PC-9 (cell line): ENCODE data around the gene PFKP.

ENCODE experiments used
- CTCF ChIP-seq: fragments of 200-600 bp; sonication (generic); conservative IDR thresholded peaks from 2 replicates; pipeline ENCODE4 v1.6.1; 2017; ENCODE audit warnings: mixed run types, antibody characterized with exemption, mild to moderate bottlenecking, moderate library complexity
- EZH2 ChIP-seq: fragments of 200-600 bp; sonication (generic); IDR thresholded peaks from 2 replicates; pipeline ENCODE4 v1.8.0; 2017; ENCODE audit warnings: antibody characterized with exemption, low read depth

GRCh38 chr10:3154666-3155065 lies 87.3 kb downstream of the PFKP start:
- TF ChIP-seq EZH2 = no peak
- TF ChIP-seq CTCF = no peak
